Heart left ventricle (tissue), 16 donors: ENCODE data around the gene ARHGEF40. TPM values are rescaled to one million over a fixed set of nuclear protein-coding genes. Genes with fewer than 3 reads are reported as not detected.

ENCODE experiments used
- ATAC-seq, 4 donors: fragments of 200-7000 bp; cut with Tn5 transposase; one replicate each; pipeline ENCODE4 v1.9.1; 2020 to 2022; ENCODE audit warnings: moderate library complexity in 4 of 4, mild to moderate bottlenecking in 3 of 4, moderate number of reproducible peaks in 1 of 4
- DNase-seq, 5 donors: peaks; one replicate each; pipeline ENCODE4 v3.0.0-alpha.2; 2020
- H3K27ac ChIP-seq, 12 donors: fragments of 200-600 bp; sonication (generic) in 4 of 12; one replicate each; pipeline versions ENCODE4 v1.5.0 to v1.8.0; 2016 to 2022; ENCODE audit warnings: mild to moderate bottlenecking in 2 of 12
- H3K27me3 ChIP-seq, 9 donors: fragments of 200-600 bp; sonication (generic) in 2 of 9; one replicate each; pipeline versions ENCODE4 v1.5.1 to v1.8.0; 2016 to 2022; ENCODE audit warnings: mild to moderate bottlenecking in 3 of 9
- H3K36me3 ChIP-seq, 9 donors: fragments of 200-600 bp; sonication (generic) in 2 of 9; one replicate each; pipeline versions ENCODE4 v1.5.0 to v1.8.0; 2018 to 2022; ENCODE audit warnings: mild to moderate bottlenecking in 2 of 9
- H3K4me1 ChIP-seq, 12 donors: fragments of 200-600 bp; sonication (generic) in 4 of 12; one replicate each; pipeline versions ENCODE4 v1.5.0 to v1.8.0; 2016 to 2022; ENCODE audit warnings: mild to moderate bottlenecking in 3 of 12
- H3K4me3 ChIP-seq, 12 donors: fragments of 200-600 bp; sonication (generic) in 4 of 12; one replicate each; pipeline versions ENCODE4 v1.5.0 to v1.8.0; 2017 to 2022; ENCODE audit warnings: mild to moderate bottlenecking in 9 of 12, moderate library complexity in 4 of 12
- H3K9me3 ChIP-seq, 12 donors: fragments of 200-600 bp; sonication (generic) in 4 of 12; one replicate each; pipeline versions ENCODE4 v1.5.0 to v1.8.0; 2016 to 2022; ENCODE audit warnings: mild to moderate bottlenecking in 1 of 12
- POLR2A ChIP-seq, 2 donors: fragments of 450-650 bp; IDR thresholded peaks; one replicate each; pipeline ENCODE4 v1.6.1; 2017; ENCODE audit warnings: antibody characterized with exemption in 2 of 2, mild to moderate bottlenecking in 2 of 2, moderate library complexity in 2 of 2
- WGBS, 4 donors: extraction: QIAGEN DNeasy Blood & Tissue Kit in 2 of 4; methylation state at CpG; one replicate each; pipeline versions ENCODE4 v1.1.5 to v1.1.7; 2013 to 2018; 5-methylcytosine and 5-hydroxymethylcytosine counted together
- intact Hi-C, 10 donors: fragments of 100-400 bp; cut with DNase I; formaldehyde crosslinking; loops; one replicate each; pipeline versions ENCODE4 v1.11.1 to v1.14.2; 2022
- polyA plus RNA-seq, 2 donors: library from polyadenylated mRNA; stranded (reverse); fragments of 200-250 nt; gene quantifications; one replicate each; pipeline ENCODE4 v1.2.3, GENCODE V29; 2013
- total RNA-seq, 9 donors: library from RNA; depleted of rRNA in 2 of 9; stranded (reverse); fragments of >200 nt in 2 of 9; fragmentation: NEBNext Ultra II Directional in 3 of 9; extraction: Animal tissue kit (Norgen Biotek cat#: 25700) in 3 of 9; gene quantifications; one replicate each; pipeline versions ENCODE4 v1.1.0 to v1.2.4, GENCODE V29; 2016 to 2023
- TF ChIP-seq, protein P1 (sequence below), 12 donors: fragments of 200-600 bp; sonication (generic) in 4 of 12; IDR thresholded peaks; one replicate each; pipeline versions ENCODE4 v1.5.0 to v1.8.0; 2018 to 2022; ENCODE audit warnings: antibody characterized with exemption in 12 of 12, mild to moderate bottlenecking in 5 of 12
- donor health status: ischemic (EF 13 %, LVEDD 7.1; RV severe dilation, severe dysfunction).
- donor health status: healthy with polysubstance abuse.
- donor health status: DM: no; HTN: yes; CAD: no.
- donor health status: DM: no; HTN: no; CAD: no.
- donor health status: ischemic (EF 25% LVEDD 6.9; RV normal size, moderate dysfunction).
- donor health status: ischemic (EF 25% LVEDD 5.7; RV mildly dilated, moderate dysfunction).
- donor health status: healthy.
- donor health status: DM: yes; HTN: yes; CAD: no.
- donor health status: ischemic (EF 35%, LVEDD 5.7; RV mildly dilated, moderate dysfunction).
- donor health status: nonischemic (EF 11% LVEDD 7.7; RV severe dilation, severe dysfunction).
- donor health status: DM: yes; HTN: yes; CAD: no.
- donor health status: PGD.
- donor health status: ischemic (EF 29% LVEDD 5.4; RV normal size, mild dysfunction).
- donor health status: nonischemic (EF 23%, LVEDD 6.1; RV moderate dilation, normal function).

ARHGEF40 gene
- total and polyA plus RNA-seq, 11 donors, result 15.5 to 31.5 (median 18.7) TPM

GRCh38 chr14:21025371-21026273 is 44.5 kb upstream of the ARHGEF40 start:
- Histone ChIP-seq H3K4me3 (peak overlapping the region; percentile 66 to 98 (median 88)), H3K27ac (peak overlapping the region; percentile 82 to 100 (median 98)), H3K9me3 (no peaks in the 10 kb centered on the region), H3K36me3 (peaks cover 0 to 23% (median 16%) of the 10 kb centered on the region in 9 donors), H3K27me3 (peaks cover 0 to 7% (median 0%) of the 10 kb centered on the region in 9 donors), H3K4me1 (peaks cover 0 to 49% (median 30%) of the 10 kb centered on the region in 12 donors)
- TF ChIP-seq, protein P1, sequence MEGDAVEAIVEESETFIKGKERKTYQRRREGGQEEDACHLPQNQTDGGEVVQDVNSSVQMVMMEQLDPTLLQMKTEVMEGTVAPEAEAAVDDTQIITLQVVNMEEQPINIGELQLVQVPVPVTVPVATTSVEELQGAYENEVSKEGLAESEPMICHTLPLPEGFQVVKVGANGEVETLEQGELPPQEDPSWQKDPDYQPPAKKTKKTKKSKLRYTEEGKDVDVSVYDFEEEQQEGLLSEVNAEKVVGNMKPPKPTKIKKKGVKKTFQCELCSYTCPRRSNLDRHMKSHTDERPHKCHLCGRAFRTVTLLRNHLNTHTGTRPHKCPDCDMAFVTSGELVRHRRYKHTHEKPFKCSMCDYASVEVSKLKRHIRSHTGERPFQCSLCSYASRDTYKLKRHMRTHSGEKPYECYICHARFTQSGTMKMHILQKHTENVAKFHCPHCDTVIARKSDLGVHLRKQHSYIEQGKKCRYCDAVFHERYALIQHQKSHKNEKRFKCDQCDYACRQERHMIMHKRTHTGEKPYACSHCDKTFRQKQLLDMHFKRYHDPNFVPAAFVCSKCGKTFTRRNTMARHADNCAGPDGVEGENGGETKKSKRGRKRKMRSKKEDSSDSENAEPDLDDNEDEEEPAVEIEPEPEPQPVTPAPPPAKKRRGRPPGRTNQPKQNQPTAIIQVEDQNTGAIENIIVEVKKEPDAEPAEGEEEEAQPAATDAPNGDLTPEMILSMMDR (IDR thresholded peaks at IDR 0.05), result no peak
- no peak for TF ChIP-seq POLR2A (IDR thresholded peaks at IDR 0.05)
- ATAC-seq (peak; percentile 63 to 73 (median 68)), DNase-seq (peak; percentile 88 to 94 (median 92))
- WGBS, 4 donors, result 2 to 12% (median 4%) methylated on average over 35 to 58 of the region's 58 CpGs
- intact Hi-C loops, result loop anchor here in 2 of 10 donors (1.0 kb wide), 1 partner anchor 14 kb away; no protein-coding TSS in a partner anchor

DNA sequence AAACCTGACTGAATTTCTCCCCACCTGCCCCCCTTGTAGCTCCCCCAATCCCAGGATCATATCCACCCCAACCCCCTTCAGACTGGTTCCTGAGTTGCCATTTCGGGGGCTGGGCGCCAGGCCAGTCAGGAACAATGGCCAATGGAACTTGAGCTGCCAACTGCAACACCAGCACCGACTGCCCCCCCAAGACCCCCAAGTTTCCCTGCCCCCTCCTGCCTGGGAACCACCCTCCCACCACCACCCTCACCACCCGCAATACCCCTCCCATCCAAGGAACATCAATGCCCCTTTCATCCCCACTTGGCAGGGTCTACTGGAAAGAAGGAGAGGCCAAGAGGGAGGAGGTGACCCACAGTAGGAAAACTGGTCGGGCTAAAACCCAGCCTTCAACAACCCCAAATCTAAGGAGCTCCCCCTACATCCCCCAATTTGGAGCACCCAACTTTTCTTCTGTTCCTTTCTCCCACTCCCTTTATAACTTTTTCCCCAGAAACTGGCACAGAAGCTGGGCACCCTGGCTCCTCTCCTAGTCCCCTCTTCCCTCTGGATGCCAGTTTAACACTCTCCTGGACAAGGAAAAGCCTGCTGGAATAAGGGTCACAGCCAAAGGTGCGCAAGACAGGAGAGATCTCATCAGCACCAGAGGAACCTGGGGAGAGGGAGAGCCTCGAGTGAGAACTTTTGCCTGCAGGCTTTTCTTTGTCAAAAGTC is 43.7 kb upstream of the ARHGEF40 start:
- Histone ChIP-seq H3K4me3 (peak overlapping the region in 5 of 12 donors; percentile 82 to 98 (median 92)), H3K27me3 (peaks cover 0 to 7% (median 0%) of the 10 kb centered on the region in 9 donors), H3K27ac (peak overlapping the region; percentile 82 to 100 (median 98)), H3K9me3 (no peaks in the 10 kb centered on the region), H3K36me3 (peaks cover 0 to 15% (median 8%) of the 10 kb centered on the region in 9 donors), H3K4me1 (peaks cover 0 to 49% (median 30%) of the 10 kb centered on the region in 12 donors)
- TF ChIP-seq POLR2A (IDR thresholded peaks at IDR 0.05), result no peak
- TF ChIP-seq, protein P1 (IDR thresholded peaks at IDR 0.05), result no peak
- 50 to 62% (median 54%) methylated on average over 7 of the region's 7 CpGs for WGBS, 4 donors
- DNase-seq (peak in 1 of 5 donors; percentile 39), ATAC-seq (no peak)
- intact Hi-C loops, result no loop called here

DNA sequence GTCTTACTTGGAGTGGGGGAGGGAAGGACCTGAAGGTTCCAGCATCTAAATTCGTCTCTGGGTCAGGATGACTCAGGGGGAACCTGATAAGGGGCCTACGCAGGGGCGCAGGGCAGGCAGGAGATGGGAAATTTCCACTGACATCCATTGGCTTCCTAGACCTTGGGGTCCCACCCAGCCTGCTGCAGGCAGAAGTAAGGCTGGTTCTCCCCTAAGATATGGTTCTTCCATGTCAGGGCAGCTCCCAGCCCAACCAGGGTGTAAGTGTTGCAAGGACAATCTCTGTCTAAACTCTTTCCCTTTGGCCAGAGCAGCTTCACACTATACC is 43.2 kb upstream of the ARHGEF40 start:
- intact Hi-C loops, result no loop called here
- H3K4me3 ChIP-seq, result no peak overlapping the region
- WGBS, 4 donors, result 11 to 24% (median 21%) methylated on average over 3 of the region's 3 CpGs
- ATAC-seq (peak in 1 of 4 donors; percentile 39), DNase-seq (peak in 2 of 5 donors; percentile 38 to 71)
- peaks cover 0 to 46% (median 30%) of the 10 kb centered on the region in 12 donors for H3K4me1 ChIP-seq
- peak overlapping the region; percentile 55 to 100 (median 98) for H3K27ac ChIP-seq
- peaks cover 0 to 7% (median 0%) of the 10 kb centered on the region in 9 donors for H3K27me3 ChIP-seq
- peaks cover 0 to 10% (median 3%) of the 10 kb centered on the region in 9 donors for H3K36me3 ChIP-seq
- no peaks in the 10 kb centered on the region for H3K9me3 ChIP-seq
- TF ChIP-seq, protein P1 (IDR thresholded peaks at IDR 0.05), result no peak
- TF ChIP-seq POLR2A (IDR thresholded peaks at IDR 0.05), result no peak

DNA sequence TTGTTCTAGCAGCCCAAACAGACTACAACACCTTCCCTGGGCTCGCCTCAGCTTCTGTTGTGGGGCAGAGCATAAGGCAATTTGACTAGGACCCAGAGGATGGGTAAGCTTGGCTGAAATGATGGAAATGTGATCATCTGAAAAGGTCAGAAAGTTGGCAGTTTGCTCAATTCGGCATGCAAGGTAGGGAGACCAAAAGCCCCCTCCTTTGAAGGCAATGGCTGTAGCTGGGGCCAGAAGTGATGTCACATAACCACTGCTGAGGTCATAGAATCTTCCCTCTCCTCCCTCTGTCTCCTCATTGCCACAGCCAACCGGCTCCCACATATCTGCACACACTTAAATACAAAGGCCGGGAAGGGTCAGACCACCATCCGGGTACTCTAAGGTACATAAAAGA is 40.2 kb upstream of the ARHGEF40 start, which contains the start of gene TPPP2:
TPPP2 (plus strand) TSS at position 301 of the 400 bp plus-strand sequence. CDS start 365 bp downstream, outside the sequence.
- intact Hi-C loops, result no loop called here
- 90 to 95% (median 94%) methylated on average over 5 of the region's 5 CpGs for WGBS, 4 donors

More for the DNA sequence above, 40.2 kb upstream of the ARHGEF40 start, which contains the start of gene TPPP2:
- peaks cover 0 to 19% (median 13%) of the 10 kb centered on the region in 12 donors for H3K4me1 ChIP-seq
- DNase-seq (no peak), ATAC-seq (no peak)
- peaks cover 0 to 7% (median 0%) of the 10 kb centered on the region in 9 donors for H3K27me3 ChIP-seq
- no peaks in the 10 kb centered on the region for H3K36me3 ChIP-seq
- no peak within 1 kb of the TSS for H3K27ac ChIP-seq
- H3K9me3 ChIP-seq, result no peaks in the 10 kb centered on the region
- TF ChIP-seq, protein P1 (IDR thresholded peaks at IDR 0.05), result no peak
- no peak within 1 kb of the TSS for H3K4me3 ChIP-seq
